H1 (cell line): Measurements from ENCODE around the gene PAX4. TPM values are rescaled to one million over a fixed set of nuclear protein-coding genes. Genes with fewer than 3 reads are reported as not detected.
A peak's percentile ranks its signal among the peaks of the same experiment; 100 is the strongest.

Experiments
- CREB1 ChIP-seq: IDR thresholded peaks from 2 replicates; pipeline ENCODE4 v1.6.1; 2012; ENCODE audit warnings: inconsistent platforms
- CTBP2 ChIP-seq: IDR thresholded peaks from 2 replicates; pipeline ENCODE4 v1.7.0; 2011; ENCODE audit warnings: borderline replicate concordance, mild to moderate bottlenecking, moderate library complexity, mixed read lengths, low read length; ENCODE audit not compliant: insufficient read depth, insufficient read length
- JUN ChIP-seq: IDR thresholded peaks from 2 replicates; pipeline ENCODE4 v1.6.1; 2011; ENCODE audit warnings: low read depth, mild to moderate bottlenecking, improper control_type of control experiment, low read length
- KDM5A ChIP-seq: fragments of 200-600 bp; IDR thresholded peaks from 2 replicates; pipeline ENCODE4 v1.7.1; 2012; ENCODE audit warnings: mild to moderate bottlenecking, low read length, inconsistent platforms, mixed read lengths
- POLR2AphosphoS5 ChIP-seq: IDR thresholded peaks from 2 replicates; pipeline ENCODE4 v1.6.1; 2011; ENCODE audit warnings: low read depth, low read length
- RAD21 ChIP-seq, 2 experiments: IDR thresholded peaks in 1 of 2; conservative IDR thresholded peaks in 1 of 2; 2 replicates each; pipeline ENCODE4 v1.6.1; 2011; ENCODE audit warnings: low read depth in 2 of 2, low read length in 2 of 2, improper control_type of control experiment in 1 of 2, inconsistent platforms in 1 of 2, mild to moderate bottlenecking in 1 of 2, moderate library complexity in 1 of 2
- RBBP5 ChIP-seq: IDR thresholded peaks from 2 replicates; pipeline ENCODE4 v1.7.1; 2012; ENCODE audit warnings: low read depth, mild to moderate bottlenecking, inconsistent platforms, low read length, moderate library complexity, borderline replicate concordance
- SAP30 ChIP-seq: fragments of 300-600 bp; sonication (generic); IDR thresholded peaks from 2 replicates; pipeline ENCODE4 v1.7.1; 2012; ENCODE audit warnings: low read length, moderate library complexity, mild to moderate bottlenecking, inconsistent platforms; ENCODE audit not compliant: insufficient read depth, insufficient replicate concordance
- SIRT6 ChIP-seq: IDR thresholded peaks from one replicate; pipeline ENCODE4 v1.7.1; 2012; ENCODE audit warnings: low read length, inconsistent platforms
- SUZ12 ChIP-seq: fragments of 200-600 bp; sonication (generic); IDR thresholded peaks from 2 replicates; pipeline ENCODE4 v1.6.1; 2012; ENCODE audit warnings: mild to moderate bottlenecking, inconsistent platforms, low read length, moderate library complexity, mixed read lengths
- TAF7 ChIP-seq: optimal IDR thresholded peaks from 2 replicates; pipeline ENCODE3; 2011; ENCODE audit warnings: low read depth, mild to moderate bottlenecking, inconsistent platforms, low read length, moderate library complexity, borderline replicate concordance
- TEAD4 ChIP-seq: IDR thresholded peaks from 2 replicates; pipeline ENCODE4 v1.6.1; 2012; ENCODE audit warnings: low read depth, low read length, inconsistent platforms, mixed read lengths
- polyA plus RNA-seq, 7 experiments: library from polyadenylated mRNA; depleted of rRNA in 3 of 7; stranded (reverse) in 5 of 7; unstranded in 2 of 7; fragments of >200 nt in 5 of 7; fragments of 200-250 nt in 2 of 7; gene quantifications; 1 replicate in 5 of 7; 2 replicates in 1 of 7; 4 replicates in 1 of 7; pipeline versions ENCODE4 v1.2.1 to v1.2.3, GENCODE V29; 2011 to 2013; ENCODE audit warnings: missing spikeins in 2 of 7, mixed read lengths in 2 of 7
- total RNA-seq: library from RNA; stranded (reverse); fragmentation: NEBNext Ultra II Directional; extraction: Animal tissue kit (Norgen Biotek cat#: 25700); gene quantifications from 2 replicates; pipeline ENCODE4 v1.2.1, GENCODE V29; 2021
- TF ChIP-seq, protein P1 (sequence below), 3 experiments: IDR thresholded peaks; 1 replicate in 2 of 3; 2 replicates in 1 of 3; pipeline versions ENCODE4 v1.5.1 to v1.6.1; 2011; ENCODE audit warnings: low read length in 3 of 3, mild to moderate bottlenecking in 3 of 3, inconsistent platforms in 2 of 3, low read depth in 1 of 3, moderate library complexity in 1 of 3; ENCODE audit not compliant: insufficient read depth in 1 of 3; ENCODE audit errors: control extremely low read depth in 1 of 3
- TF ChIP-seq, protein P2 (sequence below): IDR thresholded peaks from 2 replicates; pipeline ENCODE4 v1.6.1; 2011; ENCODE audit warnings: low read depth, mild to moderate bottlenecking, low read length; ENCODE audit not compliant: insufficient read depth
- TF ChIP-seq, protein P3 (sequence below): IDR thresholded peaks from 2 replicates; pipeline ENCODE4 v1.6.1; 2011; ENCODE audit warnings: low read length, improper control_type of control experiment

Gene PAX4
- total and polyA plus RNA-seq, 2 of the 8 experiments (the other 6 are each of a cell fraction or from before 2014, with no cell fraction given): 0.20 TPM; not detected in 1

DNA sequence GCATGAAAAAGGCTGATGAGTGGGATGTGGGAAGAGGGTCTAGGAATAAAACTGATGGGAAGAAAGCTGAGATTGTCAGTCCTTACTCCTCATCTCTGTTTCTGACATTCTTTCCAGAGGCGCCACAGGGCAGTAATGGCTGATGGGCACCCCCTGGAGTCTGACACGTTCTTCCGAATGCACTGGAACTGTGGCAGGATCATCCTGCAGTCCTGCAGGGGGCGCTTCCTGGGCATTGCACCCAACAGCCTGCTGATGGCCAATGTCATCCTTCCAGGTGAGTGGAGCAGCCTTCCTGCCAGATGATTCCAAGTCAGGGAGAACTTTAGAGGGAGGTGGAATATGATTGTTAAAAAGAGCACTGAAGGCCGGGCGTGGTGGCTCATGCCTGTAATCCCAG lies 19.6 kb downstream of the PAX4 start (continued):
- TF ChIP-seq, protein P1, sequence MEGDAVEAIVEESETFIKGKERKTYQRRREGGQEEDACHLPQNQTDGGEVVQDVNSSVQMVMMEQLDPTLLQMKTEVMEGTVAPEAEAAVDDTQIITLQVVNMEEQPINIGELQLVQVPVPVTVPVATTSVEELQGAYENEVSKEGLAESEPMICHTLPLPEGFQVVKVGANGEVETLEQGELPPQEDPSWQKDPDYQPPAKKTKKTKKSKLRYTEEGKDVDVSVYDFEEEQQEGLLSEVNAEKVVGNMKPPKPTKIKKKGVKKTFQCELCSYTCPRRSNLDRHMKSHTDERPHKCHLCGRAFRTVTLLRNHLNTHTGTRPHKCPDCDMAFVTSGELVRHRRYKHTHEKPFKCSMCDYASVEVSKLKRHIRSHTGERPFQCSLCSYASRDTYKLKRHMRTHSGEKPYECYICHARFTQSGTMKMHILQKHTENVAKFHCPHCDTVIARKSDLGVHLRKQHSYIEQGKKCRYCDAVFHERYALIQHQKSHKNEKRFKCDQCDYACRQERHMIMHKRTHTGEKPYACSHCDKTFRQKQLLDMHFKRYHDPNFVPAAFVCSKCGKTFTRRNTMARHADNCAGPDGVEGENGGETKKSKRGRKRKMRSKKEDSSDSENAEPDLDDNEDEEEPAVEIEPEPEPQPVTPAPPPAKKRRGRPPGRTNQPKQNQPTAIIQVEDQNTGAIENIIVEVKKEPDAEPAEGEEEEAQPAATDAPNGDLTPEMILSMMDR (IDR thresholded peaks at IDR 0.05; ENCODE audit: control extremely low read depth in 1 of 3, insufficient read depth in 1 of 3, low read depth in 1 of 3, low read length in 3 of 3): peak; percentile 94 to 97 (median 96)
- no peak for TF ChIP-seq SIRT6
- TF ChIP-seq, protein P2, sequence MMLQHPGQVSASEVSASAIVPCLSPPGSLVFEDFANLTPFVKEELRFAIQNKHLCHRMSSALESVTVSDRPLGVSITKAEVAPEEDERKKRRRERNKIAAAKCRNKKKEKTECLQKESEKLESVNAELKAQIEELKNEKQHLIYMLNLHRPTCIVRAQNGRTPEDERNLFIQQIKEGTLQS: no peak
- no peak for TF ChIP-seq POLR2AphosphoS5
- peak; percentile 59; the same call in 1 of the 2 replicates for TF ChIP-seq CREB1
- no peak for TF ChIP-seq CTBP2
- TF ChIP-seq RAD21 (IDR thresholded peaks at IDR 0.05 in 1 of 2, conservative IDR thresholded peaks at IDR 0.05 in 1 of 2; ENCODE audit: low read depth in 2 of 2, low read length in 2 of 2): peak; percentile 70 to 71
- TF ChIP-seq SAP30: no peak
- TF ChIP-seq, protein P3, sequence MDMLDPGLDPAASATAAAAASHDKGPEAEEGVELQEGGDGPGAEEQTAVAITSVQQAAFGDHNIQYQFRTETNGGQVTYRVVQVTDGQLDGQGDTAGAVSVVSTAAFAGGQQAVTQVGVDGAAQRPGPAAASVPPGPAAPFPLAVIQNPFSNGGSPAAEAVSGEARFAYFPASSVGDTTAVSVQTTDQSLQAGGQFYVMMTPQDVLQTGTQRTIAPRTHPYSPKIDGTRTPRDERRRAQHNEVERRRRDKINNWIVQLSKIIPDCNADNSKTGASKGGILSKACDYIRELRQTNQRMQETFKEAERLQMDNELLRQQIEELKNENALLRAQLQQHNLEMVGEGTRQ: no peak
- TF ChIP-seq TAF7: no peak
- no peak for TF ChIP-seq RBBP5
- peak; percentile 65; the same call in 1 of the 2 replicates for TF ChIP-seq TEAD4
- no peak for TF ChIP-seq SUZ12
- no peak for TF ChIP-seq JUN
- TF ChIP-seq KDM5A: no peak
